HepG2 (cell line): Measurements from ENCODE around the gene SLC22A23. TPM values are rescaled to one million over a fixed set of nuclear protein-coding genes. Genes with fewer than 3 reads are reported as not detected.

Experiments used
- CEBPB ChIP-seq: IDR thresholded peaks from 2 replicates; pipeline ENCODE4 v1.6.1; 2011; ENCODE audit warnings: low read depth, low read length, improper control_type of control experiment, borderline replicate concordance
- CHD4 ChIP-seq: fragments of 200-600 bp; sonication (generic); IDR thresholded peaks from 2 replicates; pipeline ENCODE4 v1.7.0; 2017; ENCODE audit warnings: mild to moderate bottlenecking, low read length, borderline replicate concordance
- FOXJ3 ChIP-seq: sonication (generic); formaldehyde crosslinking; IDR thresholded peaks from 2 replicates; pipeline ENCODE4 v1.4.0; 2020; ENCODE audit warnings: missing genetic modification reagents, mild to moderate bottlenecking, borderline replicate concordance
- HNF4A ChIP-seq: sonication (generic); formaldehyde crosslinking; IDR thresholded peaks from 2 replicates; pipeline ENCODE4 v1.4.0; 2020; ENCODE audit warnings: missing genetic modification reagents
- JARID2 ChIP-seq: sonication (generic); formaldehyde crosslinking; IDR thresholded peaks from 2 replicates; pipeline ENCODE4 v1.8.1; 2023; ENCODE audit warnings: missing genetic modification reagents, inconsistent platforms; ENCODE audit not compliant: insufficient replicate concordance
- KLF15 ChIP-seq: sonication (generic); formaldehyde crosslinking; IDR thresholded peaks from 2 replicates; pipeline ENCODE4 v1.8.1; 2023; ENCODE audit warnings: borderline replicate concordance, mild to moderate bottlenecking, inconsistent platforms, missing genetic modification reagents, mixed read lengths
- LCORL ChIP-seq, 2 experiments: fragments of 450-650 bp in 1 of 2; sonication (generic) in 1 of 2; formaldehyde crosslinking in 1 of 2; IDR thresholded peaks; 2 replicates each; pipeline versions ENCODE4 v1.5.0 to v1.6.1; 2017 to 2020; ENCODE audit warnings: antibody characterized with exemption in 1 of 2, missing genetic modification reagents in 1 of 2
- MED1 ChIP-seq: sonication (generic); formaldehyde crosslinking; IDR thresholded peaks from 2 replicates; pipeline ENCODE4 v1.4.0; 2020; ENCODE audit warnings: missing genetic modification reagents
- NFE2L1 ChIP-seq: sonication (generic); formaldehyde crosslinking; IDR thresholded peaks from 2 replicates; pipeline ENCODE4 v1.4.0; 2020; ENCODE audit warnings: missing genetic modification reagents, mild to moderate bottlenecking, borderline replicate concordance
- POLR2AphosphoS2 ChIP-seq: IDR thresholded peaks from 2 replicates; pipeline ENCODE4 v1.6.1; 2011; ENCODE audit warnings: low read depth, low read length, improper control_type of control experiment
- RARA ChIP-seq: IDR thresholded peaks from 2 replicates; pipeline ENCODE4 v1.6.1; 2016; ENCODE audit warnings: missing genetic modification reagents, missing compliant biosample characterization
- SALL1 ChIP-seq: sonication (generic); formaldehyde crosslinking; IDR thresholded peaks from 2 replicates; pipeline ENCODE4 v1.8.0; 2022; ENCODE audit warnings: mild to moderate bottlenecking, missing genetic modification reagents
- TEAD3 ChIP-seq: optimal IDR thresholded peaks from 2 replicates; pipeline ENCODE3; 2016; ENCODE audit warnings: borderline replicate concordance
- WIZ ChIP-seq: sonication (generic); formaldehyde crosslinking; IDR thresholded peaks from 2 replicates; pipeline ENCODE4 v1.5.1; 2020; ENCODE audit warnings: mild to moderate bottlenecking, missing genetic modification reagents
- ZBTB7A ChIP-seq: sonication (generic); formaldehyde crosslinking; IDR thresholded peaks from 2 replicates; pipeline ENCODE4 v1.8.0; 2022; ENCODE audit warnings: mild to moderate bottlenecking, missing genetic modification reagents
- ZBTB7B ChIP-seq: sonication (generic); formaldehyde crosslinking; IDR thresholded peaks from 2 replicates; pipeline ENCODE4 v1.4.0; 2020; ENCODE audit warnings: missing genetic modification reagents
- ZC3H4 ChIP-seq: sonication (generic); formaldehyde crosslinking; IDR thresholded peaks from 2 replicates; pipeline ENCODE4 v1.4.0; 2020; ENCODE audit warnings: missing genetic modification reagents, borderline replicate concordance
- ZNF260 ChIP-seq: sonication (generic); formaldehyde crosslinking; IDR thresholded peaks from 2 replicates; pipeline ENCODE4 v1.4.0; 2020; ENCODE audit warnings: missing genetic modification reagents, low read depth, mild to moderate bottlenecking, borderline replicate concordance
- ZNF546 ChIP-seq: sonication (generic); formaldehyde crosslinking; conservative IDR thresholded peaks from 2 replicates; pipeline ENCODE4 v1.8.1; 2023; ENCODE audit warnings: mild to moderate bottlenecking, missing genetic modification reagents
- ZNF567 ChIP-seq: sonication (generic); formaldehyde crosslinking; IDR thresholded peaks from 2 replicates; pipeline ENCODE4 v1.8.1; 2023; ENCODE audit warnings: mild to moderate bottlenecking, missing genetic modification reagents, borderline replicate concordance
- ZNF652 ChIP-seq: IDR thresholded peaks from 2 replicates; pipeline ENCODE4 v1.6.1; 2016; ENCODE audit warnings: low read depth, borderline replicate concordance
- ZNF792 ChIP-seq: IDR thresholded peaks from 2 replicates; pipeline ENCODE4 v1.6.1; 2016
- ZNF83 ChIP-seq: sonication (generic); formaldehyde crosslinking; IDR thresholded peaks from 2 replicates; pipeline ENCODE4 v1.4.0; 2020; ENCODE audit warnings: missing genetic modification reagents, mild to moderate bottlenecking, borderline replicate concordance
- ZNF891 ChIP-seq: sonication (generic); formaldehyde crosslinking; IDR thresholded peaks from 2 replicates; pipeline ENCODE4 v1.5.0; 2020; ENCODE audit warnings: mild to moderate bottlenecking, missing genetic modification reagents
- ZSCAN12 ChIP-seq: sonication (generic); formaldehyde crosslinking; IDR thresholded peaks from 2 replicates; pipeline ENCODE4 v1.9.0; 2021; ENCODE audit warnings: mild to moderate bottlenecking, missing genetic modification reagents
- polyA plus RNA-seq, 8 experiments: library from polyadenylated mRNA; depleted of rRNA in 3 of 8; stranded (reverse) in 7 of 8; unstranded in 1 of 8; fragments of >200 nt; fragmentation: Illumina TruSeq in 4 of 8; extraction: Trizol in 4 of 8; gene quantifications; 2 replicates each; pipeline versions ENCODE4 v1.2.1 to v1.2.3, GENCODE V29; 2011 to 2016; ENCODE audit warnings: low read depth in 4 of 8, missing spikeins in 1 of 8, mixed read lengths in 1 of 8; ENCODE audit not compliant: insufficient read depth in 1 of 8
- total RNA-seq, 5 experiments: library from RNA; depleted of rRNA; stranded (reverse); fragments of >200 nt; fragmentation: Illumina TruSeq; extraction: Trizol; gene quantifications; 2 replicates each; pipeline ENCODE4 v1.2.3, GENCODE V29; 2016; ENCODE audit warnings: low read depth in 1 of 5
- TF ChIP-seq, protein P1 (sequence below): IDR thresholded peaks from 2 replicates; pipeline ENCODE4 v1.6.1; 2016; ENCODE audit warnings: mild to moderate bottlenecking
- TF ChIP-seq, protein P2 (sequence below): sonication (generic); formaldehyde crosslinking; IDR thresholded peaks from 2 replicates; pipeline ENCODE4 v1.4.0; 2020; ENCODE audit warnings: missing genetic modification reagents
- TF ChIP-seq, protein P3 (sequence below): IDR thresholded peaks from 2 replicates; pipeline ENCODE4 v1.6.1; 2016; ENCODE audit warnings: mild to moderate bottlenecking, missing biosample characterization, missing genetic modification reagents
- TF ChIP-seq, protein P4 (sequence below), 2 experiments: fragments of 450-650 bp in 1 of 2; sonication (generic) in 1 of 2; formaldehyde crosslinking; IDR thresholded peaks; 2 replicates each; pipeline versions ENCODE4 v1.5.0 to v1.8.0; 2020 to 2022; ENCODE audit warnings: mild to moderate bottlenecking in 1 of 2, missing genetic modification reagents in 1 of 2

The SLC22A23 gene
- total and polyA plus RNA-seq, 2 of the 13 experiments (the other 11 are each of a cell fraction or from before 2014, with no cell fraction given) = 11.8 to 17.5 TPM

DNA sequence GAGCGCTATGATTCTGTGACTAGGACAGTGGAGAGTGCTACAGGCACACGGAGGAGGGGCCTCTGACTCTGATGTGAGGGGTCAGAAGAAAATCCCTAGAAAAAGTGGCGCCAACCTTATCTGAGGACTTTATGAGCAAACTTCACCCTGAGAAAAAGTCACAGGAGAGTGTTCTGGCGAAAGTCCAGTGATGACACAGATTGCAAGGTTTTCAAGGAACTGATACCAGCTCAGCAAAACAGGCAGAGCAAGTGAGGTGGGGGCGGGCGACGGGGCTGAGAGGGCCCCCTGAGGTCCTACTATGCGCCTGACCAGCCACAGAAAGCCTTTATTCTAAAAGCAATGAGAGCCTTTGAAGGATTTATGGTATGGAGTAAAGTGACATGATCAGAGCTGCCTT lies 73.3 kb downstream of the SLC22A23 start (continued):
- TF ChIP-seq, protein P1, sequence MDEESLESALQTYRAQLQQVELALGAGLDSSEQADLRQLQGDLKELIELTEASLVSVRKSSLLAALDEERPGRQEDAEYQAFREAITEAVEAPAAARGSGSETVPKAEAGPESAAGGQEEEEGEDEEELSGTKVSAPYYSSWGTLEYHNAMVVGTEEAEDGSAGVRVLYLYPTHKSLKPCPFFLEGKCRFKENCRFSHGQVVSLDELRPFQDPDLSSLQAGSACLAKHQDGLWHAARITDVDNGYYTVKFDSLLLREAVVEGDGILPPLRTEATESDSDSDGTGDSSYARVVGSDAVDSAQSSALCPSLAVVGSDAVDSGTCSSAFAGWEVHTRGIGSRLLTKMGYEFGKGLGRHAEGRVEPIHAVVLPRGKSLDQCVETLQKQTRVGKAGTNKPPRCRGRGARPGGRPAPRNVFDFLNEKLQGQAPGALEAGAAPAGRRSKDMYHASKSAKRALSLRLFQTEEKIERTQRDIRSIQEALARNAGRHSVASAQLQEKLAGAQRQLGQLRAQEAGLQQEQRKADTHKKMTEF (CRISPR knock-in tag) = peak; percentile 31; the same call in 1 of the 2 replicates
- TF ChIP-seq ZNF891 (CRISPR knock-in tag) (no peak), JARID2 (CRISPR knock-in tag) (no peak), ZNF83 (CRISPR knock-in tag) (no peak), SALL1 (CRISPR knock-in tag) (peak; percentile 69), ZBTB7B (CRISPR knock-in tag) (peak; percentile 51; the same call in 1 of the 2 replicates), WIZ (CRISPR knock-in tag) (no peak), RARA (CRISPR knock-in tag) (peak; percentile 80), ZNF567 (CRISPR knock-in tag) (no peak), CHD4 (no peak), LCORL (IDR thresholded peaks at IDR 0.05) (no peak), LCORL (CRISPR knock-in tag; IDR thresholded peaks at IDR 0.05) (0 out of 2 replicates have a peak, but pooled peaks have one; percentile 22), FOXJ3 (CRISPR knock-in tag) (no peak), NFE2L1 (no peak), HNF4A (CRISPR knock-in tag) (peak; percentile 55), ZNF260 (CRISPR knock-in tag) (no peak), ZC3H4 (CRISPR knock-in tag) (no peak), ZNF546 (CRISPR knock-in tag) (no peak), ZSCAN12 (CRISPR knock-in tag) (no peak), ZBTB7A (CRISPR knock-in tag) (no peak), ZNF652 (no peak), ZNF792 (CRISPR knock-in tag) (no peak), KLF15 (CRISPR knock-in tag) (no peak), POLR2AphosphoS2 (no peak), MED1 (CRISPR knock-in tag) (peak; percentile 34; the same call in 1 of the 2 replicates), CEBPB (0 out of 2 replicates have a peak, but pooled peaks have one; percentile 0), TEAD3 (CRISPR knock-in tag) (no peak)
- TF ChIP-seq, protein P2, sequence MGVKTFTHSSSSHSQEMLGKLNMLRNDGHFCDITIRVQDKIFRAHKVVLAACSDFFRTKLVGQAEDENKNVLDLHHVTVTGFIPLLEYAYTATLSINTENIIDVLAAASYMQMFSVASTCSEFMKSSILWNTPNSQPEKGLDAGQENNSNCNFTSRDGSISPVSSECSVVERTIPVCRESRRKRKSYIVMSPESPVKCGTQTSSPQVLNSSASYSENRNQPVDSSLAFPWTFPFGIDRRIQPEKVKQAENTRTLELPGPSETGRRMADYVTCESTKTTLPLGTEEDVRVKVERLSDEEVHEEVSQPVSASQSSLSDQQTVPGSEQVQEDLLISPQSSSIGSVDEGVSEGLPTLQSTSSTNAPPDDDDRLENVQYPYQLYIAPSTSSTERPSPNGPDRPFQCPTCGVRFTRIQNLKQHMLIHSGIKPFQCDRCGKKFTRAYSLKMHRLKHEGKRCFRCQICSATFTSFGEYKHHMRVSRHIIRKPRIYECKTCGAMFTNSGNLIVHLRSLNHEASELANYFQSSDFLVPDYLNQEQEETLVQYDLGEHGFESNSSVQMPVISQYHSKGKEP (CRISPR knock-in tag) = no peak
- TF ChIP-seq, protein P3, sequence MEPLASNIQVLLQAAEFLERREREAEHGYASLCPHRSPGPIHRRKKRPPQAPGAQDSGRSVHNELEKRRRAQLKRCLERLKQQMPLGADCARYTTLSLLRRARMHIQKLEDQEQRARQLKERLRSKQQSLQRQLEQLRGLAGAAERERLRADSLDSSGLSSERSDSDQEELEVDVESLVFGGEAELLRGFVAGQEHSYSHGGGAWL (CRISPR knock-in tag) = peak; percentile 33; the same call in 1 of the 2 replicates
- TF ChIP-seq, protein P4, sequence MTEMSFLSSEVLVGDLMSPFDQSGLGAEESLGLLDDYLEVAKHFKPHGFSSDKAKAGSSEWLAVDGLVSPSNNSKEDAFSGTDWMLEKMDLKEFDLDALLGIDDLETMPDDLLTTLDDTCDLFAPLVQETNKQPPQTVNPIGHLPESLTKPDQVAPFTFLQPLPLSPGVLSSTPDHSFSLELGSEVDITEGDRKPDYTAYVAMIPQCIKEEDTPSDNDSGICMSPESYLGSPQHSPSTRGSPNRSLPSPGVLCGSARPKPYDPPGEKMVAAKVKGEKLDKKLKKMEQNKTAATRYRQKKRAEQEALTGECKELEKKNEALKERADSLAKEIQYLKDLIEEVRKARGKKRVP (CRISPR knock-in tag; IDR thresholded peaks at IDR 0.05) = peak in 1 of 2 experiments; percentile 76; a peak in 2 of 4 replicates
